Measurements from ENCODE around the gene OSBPL6. TPM values are rescaled to one million over a fixed set of nuclear protein-coding genes. Genes with fewer than 3 reads are reported as not detected.

OSBPL6 gene
- total and polyA plus RNA-seq, 2 donors from 2014 or later = 0.91 to 1.4 TPM

DNA sequence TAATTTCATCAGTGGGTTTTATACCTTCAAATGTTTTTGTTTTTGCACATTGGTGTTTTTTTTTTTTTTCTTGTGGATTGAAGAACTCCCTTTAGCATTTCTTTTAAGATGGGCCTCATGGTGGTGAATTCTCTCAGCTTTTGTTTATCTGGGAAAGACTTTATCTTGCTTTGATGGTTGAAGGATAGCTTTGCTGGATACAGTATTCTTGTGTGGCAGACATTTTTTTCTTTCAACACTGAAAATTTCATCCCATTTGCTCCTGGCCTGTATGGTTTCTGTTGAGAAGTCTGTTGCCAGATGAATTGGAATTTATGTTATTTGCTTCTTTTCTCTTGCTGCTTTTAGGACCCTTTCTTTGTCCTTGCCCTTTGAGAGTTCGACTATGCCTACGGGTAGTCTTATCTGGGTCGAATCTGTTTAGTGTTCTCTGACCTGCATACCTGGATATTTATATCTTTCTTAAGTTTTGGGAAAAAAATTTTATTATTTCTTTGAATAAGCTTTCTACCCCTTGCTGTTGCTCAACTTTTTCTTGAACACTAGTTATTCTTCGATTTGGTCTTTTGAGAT is 231.0 kb downstream of the OSBPL6 start:
- TF ChIP-seq, protein P1, sequence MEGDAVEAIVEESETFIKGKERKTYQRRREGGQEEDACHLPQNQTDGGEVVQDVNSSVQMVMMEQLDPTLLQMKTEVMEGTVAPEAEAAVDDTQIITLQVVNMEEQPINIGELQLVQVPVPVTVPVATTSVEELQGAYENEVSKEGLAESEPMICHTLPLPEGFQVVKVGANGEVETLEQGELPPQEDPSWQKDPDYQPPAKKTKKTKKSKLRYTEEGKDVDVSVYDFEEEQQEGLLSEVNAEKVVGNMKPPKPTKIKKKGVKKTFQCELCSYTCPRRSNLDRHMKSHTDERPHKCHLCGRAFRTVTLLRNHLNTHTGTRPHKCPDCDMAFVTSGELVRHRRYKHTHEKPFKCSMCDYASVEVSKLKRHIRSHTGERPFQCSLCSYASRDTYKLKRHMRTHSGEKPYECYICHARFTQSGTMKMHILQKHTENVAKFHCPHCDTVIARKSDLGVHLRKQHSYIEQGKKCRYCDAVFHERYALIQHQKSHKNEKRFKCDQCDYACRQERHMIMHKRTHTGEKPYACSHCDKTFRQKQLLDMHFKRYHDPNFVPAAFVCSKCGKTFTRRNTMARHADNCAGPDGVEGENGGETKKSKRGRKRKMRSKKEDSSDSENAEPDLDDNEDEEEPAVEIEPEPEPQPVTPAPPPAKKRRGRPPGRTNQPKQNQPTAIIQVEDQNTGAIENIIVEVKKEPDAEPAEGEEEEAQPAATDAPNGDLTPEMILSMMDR (IDR thresholded peaks at IDR 0.05; ENCODE audit: borderline replicate concordance, extremely low read depth, insufficient read depth) = no peak
- Histone ChIP-seq H3K9ac (ENCODE audit: low read length in 3 of 3) (no peak overlapping the region), H3K4me3 (ENCODE audit: low read length in 3 of 3) (no peak overlapping the region), H3K4me1 (ENCODE audit: control insufficient read depth in 2 of 3, insufficient read depth in 2 of 3, low read depth in 1 of 3, low read length in 3 of 3) (no peaks in the 10 kb centered on the region), H3K36me3 (ENCODE audit: control insufficient read depth in 2 of 3, insufficient read depth in 3 of 3, low read length in 3 of 3) (peaks cover 0 to 6% (median 0%) of the 10 kb centered on the region in 3 donors), H3K27me3 (ENCODE audit: control insufficient read depth, insufficient read depth, low read length) (no peaks in the 10 kb centered on the region), H3K9me3 (ENCODE audit: control insufficient read depth in 2 of 3, insufficient read depth in 1 of 3, low read length in 3 of 3) (peaks cover 0 to 5% (median 0%) of the 10 kb centered on the region in 3 donors), H3K27ac (ENCODE audit: low read depth in 2 of 2, low read length in 2 of 2) (no peak overlapping the region)
- no peak for DNase-seq
- intact Hi-C loops (cut with DNase I) = no loop called here
- FAIRE-seq = no peak

DNA sequence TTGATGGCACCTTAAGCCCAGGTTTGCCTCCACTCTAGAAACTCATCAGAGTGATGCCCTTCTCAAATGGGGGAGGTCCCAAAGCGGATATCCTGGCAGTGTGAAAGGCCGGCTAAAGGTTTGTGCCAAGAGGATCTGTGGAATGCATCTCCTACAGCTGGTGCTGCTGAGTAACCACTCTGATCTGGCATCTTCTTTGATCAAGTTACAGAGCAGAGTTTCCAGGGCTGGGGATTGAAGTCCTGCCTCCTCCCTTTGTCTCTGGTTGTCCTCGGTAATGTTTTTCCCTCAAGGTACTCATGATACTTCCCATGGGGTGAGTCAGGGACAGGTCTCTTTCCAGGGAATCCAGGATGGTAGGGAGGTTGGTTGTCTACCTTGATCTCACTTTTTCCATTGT is 232.1 kb downstream of the OSBPL6 start:
- H3K9me3 ChIP-seq (ENCODE audit: control insufficient read depth in 2 of 3, insufficient read depth in 1 of 3, low read length in 3 of 3) = peaks cover 0 to 5% (median 0%) of the 10 kb centered on the region in 3 donors
- H3K27ac ChIP-seq (ENCODE audit: low read depth in 2 of 2, low read length in 2 of 2) = no peak overlapping the region
- intact Hi-C loops (cut with DNase I) = no loop called here
- TF ChIP-seq, protein P1 (IDR thresholded peaks at IDR 0.05; ENCODE audit: borderline replicate concordance, extremely low read depth, insufficient read depth) = no peak
- no peak overlapping the region for H3K4me3 ChIP-seq (ENCODE audit: low read length in 3 of 3)
- H3K9ac ChIP-seq (ENCODE audit: low read length in 3 of 3) = no peak overlapping the region
- H3K36me3 ChIP-seq (ENCODE audit: control insufficient read depth in 2 of 3, insufficient read depth in 3 of 3, low read length in 3 of 3) = peaks cover 2 to 11% (median 2%) of the 10 kb centered on the region in 3 donors
- no peaks in the 10 kb centered on the region for H3K4me1 ChIP-seq (ENCODE audit: control insufficient read depth in 2 of 3, insufficient read depth in 2 of 3, low read depth in 1 of 3, low read length in 3 of 3)
- no peaks in the 10 kb centered on the region for H3K27me3 ChIP-seq (ENCODE audit: control insufficient read depth, insufficient read depth, low read length)
- FAIRE-seq (no peak), DNase-seq (no peak)

DNA sequence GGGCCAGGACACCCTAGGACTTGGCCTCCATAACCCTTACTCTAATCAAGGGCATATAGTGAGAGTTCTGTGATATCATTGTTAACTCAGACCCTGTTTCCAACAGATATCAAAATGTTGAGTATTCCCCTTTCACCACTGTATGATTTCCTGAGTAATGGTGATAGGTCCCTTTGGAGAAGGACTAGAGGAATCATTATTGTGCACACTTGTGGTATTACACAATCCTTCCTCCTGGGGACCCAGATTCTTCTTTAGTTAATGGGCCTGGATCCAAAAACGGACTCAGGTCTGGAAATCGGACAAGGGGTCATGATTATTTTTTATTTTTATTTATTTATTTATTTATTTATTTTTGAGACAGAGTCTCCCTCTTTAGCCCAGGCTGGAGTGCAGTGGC is 233.1 kb downstream of the OSBPL6 start:
- intact Hi-C loops (cut with DNase I) = no loop called here
- Histone ChIP-seq H3K27me3 (ENCODE audit: control insufficient read depth, insufficient read depth, low read length) (no peaks in the 10 kb centered on the region), H3K9ac (ENCODE audit: low read length in 3 of 3) (no peak overlapping the region), H3K36me3 (ENCODE audit: control insufficient read depth in 2 of 3, insufficient read depth in 3 of 3, low read length in 3 of 3) (peaks cover 2 to 22% (median 5%) of the 10 kb centered on the region in 3 donors), H3K27ac (ENCODE audit: low read depth in 2 of 2, low read length in 2 of 2) (no peak overlapping the region), H3K4me3 (ENCODE audit: low read length in 3 of 3) (no peak overlapping the region), H3K9me3 (ENCODE audit: control insufficient read depth in 2 of 3, insufficient read depth in 1 of 3, low read length in 3 of 3) (peaks cover 0 to 5% (median 0%) of the 10 kb centered on the region in 3 donors), H3K4me1 (ENCODE audit: control insufficient read depth in 2 of 3, insufficient read depth in 2 of 3, low read depth in 1 of 3, low read length in 3 of 3) (no peaks in the 10 kb centered on the region)
- TF ChIP-seq, protein P1 (IDR thresholded peaks at IDR 0.05; ENCODE audit: borderline replicate concordance, extremely low read depth, insufficient read depth) = no peak
- FAIRE-seq (no peak), DNase-seq (no peak)

DNA sequence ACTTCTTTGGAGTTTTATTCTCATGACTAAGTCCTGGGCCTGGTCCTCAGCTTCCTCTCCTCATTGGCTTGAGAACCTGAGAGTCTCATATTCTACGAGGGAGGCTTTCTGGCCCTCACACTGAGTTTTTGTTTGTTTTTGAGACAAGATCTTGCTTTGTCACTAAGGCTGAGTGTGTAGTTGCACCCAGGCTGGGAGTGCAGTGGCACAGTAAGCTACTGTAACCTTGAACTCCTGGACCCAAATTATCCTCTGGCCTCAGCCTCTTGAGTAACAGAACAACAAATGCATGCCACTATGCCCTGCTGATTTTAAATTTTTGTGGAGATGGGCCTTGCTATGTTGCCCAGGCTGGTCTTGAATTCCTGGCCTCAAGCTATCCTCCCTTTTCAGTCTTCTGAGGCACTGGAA is 234.1 kb downstream of the OSBPL6 start:
- Histone ChIP-seq H3K36me3 (ENCODE audit: control insufficient read depth in 2 of 3, insufficient read depth in 3 of 3, low read length in 3 of 3) (peaks cover 5 to 29% (median 11%) of the 10 kb centered on the region in 3 donors), H3K4me3 (ENCODE audit: low read length in 3 of 3) (no peak overlapping the region), H3K9ac (ENCODE audit: low read length in 3 of 3) (no peak overlapping the region)

More for the DNA sequence above, 234.1 kb downstream of the OSBPL6 start:
- Histone ChIP-seq H3K27me3 (ENCODE audit: control insufficient read depth, insufficient read depth, low read length) (no peaks in the 10 kb centered on the region), H3K27ac (ENCODE audit: low read depth in 2 of 2, low read length in 2 of 2) (no peak overlapping the region), H3K4me1 (ENCODE audit: control insufficient read depth in 2 of 3, insufficient read depth in 2 of 3, low read depth in 1 of 3, low read length in 3 of 3) (no peaks in the 10 kb centered on the region), H3K9me3 (ENCODE audit: control insufficient read depth in 2 of 3, insufficient read depth in 1 of 3, low read length in 3 of 3) (peaks cover 0 to 5% (median 0%) of the 10 kb centered on the region in 3 donors)
- intact Hi-C loops (cut with DNase I) = no loop called here
- DNase-seq (no peak), FAIRE-seq (no peak)
- TF ChIP-seq, protein P1 (IDR thresholded peaks at IDR 0.05; ENCODE audit: borderline replicate concordance, extremely low read depth, insufficient read depth) = no peak

Measured in kidney (tissue), 14 donors.